ENCODE results near the gene DNAJC21. TPM values are rescaled to one million over a fixed set of nuclear protein-coding genes. Genes with fewer than 3 reads are reported as not detected.

DNAJC21 gene
- total RNA-seq, 1 experiment from 2014 or later = 34.7 TPM

DNA sequence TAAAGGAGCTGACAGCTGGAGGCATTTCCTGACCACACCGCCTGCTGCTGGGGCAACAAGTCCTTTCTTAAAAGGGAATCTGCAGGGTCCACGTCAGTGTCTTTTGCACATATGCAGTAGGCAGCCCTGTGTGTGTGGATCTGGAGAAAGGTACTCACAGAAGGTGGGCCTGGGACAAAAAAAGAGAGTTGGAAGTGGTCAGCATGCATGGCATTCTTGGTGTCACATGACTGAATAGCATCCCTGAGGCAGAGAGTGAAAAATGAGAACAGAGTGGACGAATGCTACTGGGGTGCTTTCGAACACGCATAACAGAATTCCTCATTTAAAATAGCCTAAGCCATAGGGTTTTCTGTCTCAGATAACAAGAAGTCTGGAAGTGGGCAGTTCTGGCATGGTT, 47.0 kb downstream of the DNAJC21 start:
- Histone ChIP-seq H2AFZ (ENCODE audit: low read depth, low read length, poor library complexity, severe bottlenecking) (no peak overlapping the region), H3K9me2 (ENCODE audit: insufficient read depth) (no peaks in the 10 kb centered on the region), H3K36me3 (ENCODE audit: control insufficient read depth in 1 of 2, insufficient read depth in 2 of 2, low read length in 2 of 2) (no peaks in the 10 kb centered on the region), H3K9ac (ENCODE audit: low read length) (no peak overlapping the region), H3K9me3 (ENCODE audit: control insufficient read depth in 1 of 2, insufficient read depth in 1 of 2, low read depth in 1 of 2, low read length in 2 of 2) (no peaks in the 10 kb centered on the region), H3K79me2 (ENCODE audit: insufficient read depth, low read length) (no peaks in the 10 kb centered on the region), H3K27ac (ENCODE audit: low read depth, low read length) (no peak overlapping the region), H3K4me1 (ENCODE audit: control insufficient read depth in 1 of 2, insufficient read depth in 2 of 2, low read length in 2 of 2) (no peaks in the 10 kb centered on the region), H3K4me2 (ENCODE audit: low read length) (no peak overlapping the region), H3K27me3 (ENCODE audit: insufficient read depth, low read length) (no peaks in the 10 kb centered on the region), H3K4me3 (replicated peaks in 1 of 2; ENCODE audit: low read depth in 1 of 2, low read length in 2 of 2) (no peak overlapping the region), H4K20me1 (ENCODE audit: insufficient read depth) (no peaks in the 10 kb centered on the region)
- RAD21 ChIA-PET (ENCODE audit: low non-redundant PET in 1 of 2, low total read pairs in 2 of 2, uncharacterized antibody in 2 of 2, unreplicated experiment in 2 of 2) = no interaction called here
- DNase-seq (ENCODE audit: low read depth, low spot score) = no peak
- CTCF ChIA-PET = no interaction called here
- POLR2A ChIA-PET = no interaction called here
- TF ChIP-seq JUND (IDR thresholded peaks at IDR 0.05) (no peak), YY1 (IDR thresholded peaks at IDR 0.05; ENCODE audit: extremely low read depth, insufficient replicate concordance, low read depth, low read length) (no peak), ZFX (IDR thresholded peaks at IDR 0.05) (no peak), EZH2 (IDR thresholded peaks at IDR 0.05) (no peak), ZBTB33 (IDR thresholded peaks at IDR 0.05; ENCODE audit: extremely low read depth, insufficient replicate concordance, low read length) (no peak), SP1 (IDR thresholded peaks at IDR 0.05; ENCODE audit: low read depth) (no peak), FOSL1 (IDR thresholded peaks at IDR 0.05; ENCODE audit: low read depth) (no peak), POLR2AphosphoS5 (IDR thresholded peaks at IDR 0.05; ENCODE audit: low read depth, low read length) (no peak), ZNF274 (IDR thresholded peaks at IDR 0.05; ENCODE audit: low read depth, low read length) (no peak)
- TF ChIP-seq, protein P1, sequence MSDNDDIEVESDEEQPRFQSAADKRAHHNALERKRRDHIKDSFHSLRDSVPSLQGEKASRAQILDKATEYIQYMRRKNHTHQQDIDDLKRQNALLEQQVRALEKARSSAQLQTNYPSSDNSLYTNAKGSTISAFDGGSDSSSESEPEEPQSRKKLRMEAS (IDR thresholded peaks at IDR 0.05) = no peak
- no TSS peak for BruUV-seq (replicated peaks)
- no peak for ATAC-seq
- intact Hi-C loops (cut with micrococcal nuclease) = no loop called here
